Type B pancreatic cell (in vitro differentiated cells): ENCODE data around the gene ADAMTSL1. TPM values are rescaled to one million over a fixed set of nuclear protein-coding genes. Genes with fewer than 3 reads are reported as not detected.

Experiments
- DNase-seq: peaks from one replicate; pipeline ENCODE4 v3.0.0; 2021; ENCODE audit warnings: mixed read lengths; ENCODE audit not compliant: unreplicated experiment; ENCODE audit errors: extremely low spot score
- H3K27ac Mint-ChIP-seq: 2 replicates; pipeline ENCODE4 v1.8.0; 2021; ENCODE audit warnings: mild to moderate bottlenecking, mixed read lengths
- H3K27me3 Mint-ChIP-seq: 2 replicates; pipeline ENCODE4 v1.8.0; 2021; ENCODE audit warnings: mixed read lengths
- H3K36me3 Mint-ChIP-seq: 2 replicates; pipeline ENCODE4 v1.8.0; 2021; ENCODE audit warnings: mixed read lengths
- H3K4me1 Mint-ChIP-seq: one replicate; pipeline ENCODE4 v1.8.0; 2021; ENCODE audit warnings: mixed read lengths; ENCODE audit not compliant: unreplicated experiment
- H3K4me3 Mint-ChIP-seq: 2 replicates; pipeline ENCODE4 v1.8.0; 2021; ENCODE audit warnings: mild to moderate bottlenecking, mixed read lengths
- H3K9me3 Mint-ChIP-seq: 2 replicates; pipeline ENCODE4 v1.8.0; 2021; ENCODE audit warnings: mixed read lengths
- total RNA-seq: library from RNA; stranded (reverse); gene quantifications from 2 replicates; pipeline ENCODE4 v1.2.1, GENCODE V29; 2021; ENCODE audit warnings: low replicate concordance
- TF ChIP-seq, protein P1 (sequence below): fragments of 200-600 bp; sonication (generic); conservative IDR thresholded peaks from 2 replicates; pipeline ENCODE4 v1.5.0; 2021; ENCODE audit warnings: antibody characterized with exemption, mild to moderate bottlenecking

The ADAMTSL1 gene
- total RNA-seq, 1 donor from 2014 or later: 28.6 TPM

GRCh38 chr9:18472435-18472834, 1.5 kb upstream of the ADAMTSL1 start:
- H3K4me1 Mint-ChIP-seq: peaks cover 33% of the 10 kb centered on the region
- TF ChIP-seq, protein P1, sequence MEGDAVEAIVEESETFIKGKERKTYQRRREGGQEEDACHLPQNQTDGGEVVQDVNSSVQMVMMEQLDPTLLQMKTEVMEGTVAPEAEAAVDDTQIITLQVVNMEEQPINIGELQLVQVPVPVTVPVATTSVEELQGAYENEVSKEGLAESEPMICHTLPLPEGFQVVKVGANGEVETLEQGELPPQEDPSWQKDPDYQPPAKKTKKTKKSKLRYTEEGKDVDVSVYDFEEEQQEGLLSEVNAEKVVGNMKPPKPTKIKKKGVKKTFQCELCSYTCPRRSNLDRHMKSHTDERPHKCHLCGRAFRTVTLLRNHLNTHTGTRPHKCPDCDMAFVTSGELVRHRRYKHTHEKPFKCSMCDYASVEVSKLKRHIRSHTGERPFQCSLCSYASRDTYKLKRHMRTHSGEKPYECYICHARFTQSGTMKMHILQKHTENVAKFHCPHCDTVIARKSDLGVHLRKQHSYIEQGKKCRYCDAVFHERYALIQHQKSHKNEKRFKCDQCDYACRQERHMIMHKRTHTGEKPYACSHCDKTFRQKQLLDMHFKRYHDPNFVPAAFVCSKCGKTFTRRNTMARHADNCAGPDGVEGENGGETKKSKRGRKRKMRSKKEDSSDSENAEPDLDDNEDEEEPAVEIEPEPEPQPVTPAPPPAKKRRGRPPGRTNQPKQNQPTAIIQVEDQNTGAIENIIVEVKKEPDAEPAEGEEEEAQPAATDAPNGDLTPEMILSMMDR: no peak
- DNase-seq: no peak
- no peaks in the 10 kb centered on the region for H3K9me3 Mint-ChIP-seq
- H3K36me3 Mint-ChIP-seq: no peaks in the 10 kb centered on the region
- H3K27ac Mint-ChIP-seq: peak overlapping the region; percentile 21
- H3K27me3 Mint-ChIP-seq: no peaks in the 10 kb centered on the region
- peak overlapping the region; percentile 88 for H3K4me3 Mint-ChIP-seq

DNA sequence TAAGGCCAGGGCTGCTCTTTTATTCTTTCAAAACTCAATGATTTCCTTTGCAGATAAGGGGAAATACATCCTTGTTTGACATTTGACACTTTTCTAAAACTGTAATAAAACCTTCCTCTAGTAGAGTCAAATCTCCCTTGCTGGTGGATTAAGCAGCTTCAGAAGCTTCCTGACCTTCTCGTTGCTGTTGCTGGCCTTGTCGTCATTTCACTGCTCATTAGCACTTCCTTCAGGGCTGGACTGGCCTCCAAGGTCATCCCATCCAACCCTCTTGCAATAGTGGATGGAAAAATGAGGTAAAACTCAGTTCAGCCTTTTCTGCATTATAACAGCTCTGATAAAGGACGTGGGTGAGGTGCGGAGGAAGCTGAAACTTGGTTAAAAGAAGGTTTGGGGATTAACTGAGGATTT, 1.1 kb upstream of the ADAMTSL1 start:
- TF ChIP-seq, protein P1: no peak
- H3K27me3 Mint-ChIP-seq: no peaks in the 10 kb centered on the region
- H3K27ac Mint-ChIP-seq: peak overlapping the region; percentile 21
- no peaks in the 10 kb centered on the region for H3K9me3 Mint-ChIP-seq
- peaks cover 35% of the 10 kb centered on the region for H3K4me1 Mint-ChIP-seq
- H3K4me3 Mint-ChIP-seq: peak overlapping the region; percentile 88
- no peak for DNase-seq
- no peaks in the 10 kb centered on the region for H3K36me3 Mint-ChIP-seq

DNA sequence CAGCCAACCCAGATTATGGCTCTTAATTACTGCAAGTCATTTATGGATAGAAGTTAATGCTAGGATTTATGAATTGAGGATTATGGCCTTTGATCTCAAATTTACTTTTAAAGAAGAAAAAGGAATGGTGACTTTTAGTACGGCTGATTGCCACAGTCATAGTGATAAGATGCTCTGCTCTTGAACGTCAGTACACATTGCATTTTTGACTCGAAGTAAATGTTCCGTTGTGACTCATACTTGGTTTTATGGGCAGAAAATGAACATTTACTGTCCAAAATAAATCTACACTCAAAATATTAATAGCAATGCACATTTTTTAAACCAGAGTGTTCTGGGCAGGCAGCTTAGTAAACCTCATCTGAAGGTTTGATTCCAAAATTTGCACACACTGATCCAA, 830 bp downstream of the ADAMTSL1 start:
- TF ChIP-seq, protein P1: no peak
- Mint-ChIP-seq H3K27ac (no peak overlapping the region), H3K4me1 (peaks cover 41% of the 10 kb centered on the region), H3K9me3 (no peaks in the 10 kb centered on the region), H3K36me3 (peaks cover 5% of the 10 kb centered on the region), H3K4me3 (peak overlapping the region; percentile 88), H3K27me3 (no peaks in the 10 kb centered on the region)
- DNase-seq: no peak

GRCh38 chr9:18477121-18477660, 3.2 kb downstream of the ADAMTSL1 start:
- TF ChIP-seq, protein P1: no peak

DNA sequence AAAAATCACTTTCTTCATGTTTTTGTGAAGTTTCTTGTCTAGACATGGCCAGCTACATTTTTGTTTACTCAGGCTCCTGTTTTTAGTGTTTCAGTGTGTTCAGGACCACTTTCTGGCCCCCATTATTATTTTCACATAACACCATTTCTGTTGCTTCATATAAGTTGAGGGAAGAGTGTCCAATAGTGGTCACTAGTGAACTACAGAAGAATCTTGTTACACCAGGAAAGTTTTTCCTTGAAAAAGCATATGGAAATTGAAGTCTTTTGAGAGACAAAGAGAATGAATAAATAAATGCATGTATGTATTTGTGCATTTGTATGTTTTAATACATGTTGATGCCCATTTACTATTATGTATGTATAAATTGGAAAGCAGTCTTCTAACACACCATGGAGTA, 3.8 kb downstream of the ADAMTSL1 start:
- no peak for DNase-seq
- Mint-ChIP-seq H3K27me3 (no peaks in the 10 kb centered on the region), H3K9me3 (no peaks in the 10 kb centered on the region), H3K4me3 (peak overlapping the region; percentile 62), H3K36me3 (peaks cover 5% of the 10 kb centered on the region), H3K27ac (no peak overlapping the region), H3K4me1 (peaks cover 38% of the 10 kb centered on the region)
- TF ChIP-seq, protein P1: no peak

More at GRCh38 chr9:18477121-18477660, 3.2 kb downstream of the ADAMTSL1 start:
- Mint-ChIP-seq H3K36me3 (peaks cover 5% of the 10 kb centered on the region), H3K4me3 (peak overlapping the region; percentile 62), H3K27ac (no peak overlapping the region), H3K27me3 (no peaks in the 10 kb centered on the region), H3K9me3 (no peaks in the 10 kb centered on the region), H3K4me1 (peaks cover 41% of the 10 kb centered on the region)
- no peak for DNase-seq
